Ishikawa (cell line): Measurements from ENCODE around the gene DUXA.

Experiments used
- CEBPB ChIP-seq: IDR thresholded peaks from 2 replicates; pipeline ENCODE4 v1.6.1; 2012
- CREB1 ChIP-seq: IDR thresholded peaks from 2 replicates; pipeline ENCODE4 v1.6.1; 2012; ENCODE audit warnings: low read depth
- EGR1 ChIP-seq: IDR thresholded peaks from 2 replicates; pipeline ENCODE4 v1.6.1; 2012
- EP300 ChIP-seq: IDR thresholded peaks from 2 replicates; pipeline ENCODE4 v1.6.1; 2012; ENCODE audit warnings: borderline replicate concordance
- FOXM1 ChIP-seq: IDR thresholded peaks from 2 replicates; pipeline ENCODE4 v1.6.1; 2012; ENCODE audit warnings: low read depth, borderline replicate concordance
- NFIC ChIP-seq: IDR thresholded peaks from 2 replicates; pipeline ENCODE4 v1.6.1; 2012
- RAD21 ChIP-seq: IDR thresholded peaks from 2 replicates; pipeline ENCODE4 v1.6.1; 2012; ENCODE audit warnings: low read depth
- TAF1 ChIP-seq: IDR thresholded peaks from 2 replicates; pipeline ENCODE4 v1.6.1; 2012; ENCODE audit warnings: low read depth, mild to moderate bottlenecking
- TCF12 ChIP-seq: IDR thresholded peaks from 2 replicates; pipeline ENCODE4 v1.6.1; 2012; ENCODE audit warnings: low read depth
- TEAD4 ChIP-seq: IDR thresholded peaks from 2 replicates; pipeline ENCODE4 v1.6.1; 2012
- YY1 ChIP-seq: IDR thresholded peaks from 2 replicates; pipeline ENCODE4 v1.6.1; 2012; ENCODE audit warnings: low read depth
- ZBTB7A ChIP-seq: IDR thresholded peaks from 2 replicates; pipeline ENCODE4 v1.6.1; 2012; ENCODE audit warnings: low read depth
- TF ChIP-seq, protein P1 (sequence below): IDR thresholded peaks from 2 replicates; pipeline ENCODE4 v1.6.1; 2012; ENCODE audit warnings: low read depth, mild to moderate bottlenecking
- TF ChIP-seq, protein P2 (sequence below): IDR thresholded peaks from 2 replicates; pipeline ENCODE4 v1.6.1; 2012
- TF ChIP-seq, protein P3 (sequence below): IDR thresholded peaks from 2 replicates; pipeline ENCODE4 v1.6.1; 2012

DUXA gene

DNA sequence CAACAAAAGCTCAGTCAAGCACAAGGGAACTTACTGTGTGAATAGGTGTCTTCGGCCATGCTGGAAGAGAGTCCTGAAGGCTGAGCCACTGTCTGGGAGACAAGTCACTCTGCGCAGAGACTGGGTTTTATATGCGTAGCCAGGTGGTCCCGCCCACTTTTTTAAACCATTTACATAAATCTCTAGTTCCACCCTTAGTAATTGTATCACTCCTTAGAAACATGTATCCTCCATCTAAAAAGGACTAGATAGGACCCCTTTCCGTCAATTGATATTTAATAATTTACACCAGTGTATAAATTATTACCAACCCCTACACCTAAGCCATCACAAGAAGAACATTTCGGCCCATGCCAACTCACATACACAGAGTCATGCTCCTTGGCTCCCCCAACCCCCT, at the start of gene DUXA:
TSS of gene DUXA (minus strand) at position 101 of the 400 bp plus-strand sequence. CDS start at position 59, 42 bp downstream.
- no peak for TF ChIP-seq FOXM1
- TF ChIP-seq NFIC, result no peak
- TF ChIP-seq CEBPB, result no peak
- TF ChIP-seq RAD21, result no peak
- TF ChIP-seq, protein P1, sequence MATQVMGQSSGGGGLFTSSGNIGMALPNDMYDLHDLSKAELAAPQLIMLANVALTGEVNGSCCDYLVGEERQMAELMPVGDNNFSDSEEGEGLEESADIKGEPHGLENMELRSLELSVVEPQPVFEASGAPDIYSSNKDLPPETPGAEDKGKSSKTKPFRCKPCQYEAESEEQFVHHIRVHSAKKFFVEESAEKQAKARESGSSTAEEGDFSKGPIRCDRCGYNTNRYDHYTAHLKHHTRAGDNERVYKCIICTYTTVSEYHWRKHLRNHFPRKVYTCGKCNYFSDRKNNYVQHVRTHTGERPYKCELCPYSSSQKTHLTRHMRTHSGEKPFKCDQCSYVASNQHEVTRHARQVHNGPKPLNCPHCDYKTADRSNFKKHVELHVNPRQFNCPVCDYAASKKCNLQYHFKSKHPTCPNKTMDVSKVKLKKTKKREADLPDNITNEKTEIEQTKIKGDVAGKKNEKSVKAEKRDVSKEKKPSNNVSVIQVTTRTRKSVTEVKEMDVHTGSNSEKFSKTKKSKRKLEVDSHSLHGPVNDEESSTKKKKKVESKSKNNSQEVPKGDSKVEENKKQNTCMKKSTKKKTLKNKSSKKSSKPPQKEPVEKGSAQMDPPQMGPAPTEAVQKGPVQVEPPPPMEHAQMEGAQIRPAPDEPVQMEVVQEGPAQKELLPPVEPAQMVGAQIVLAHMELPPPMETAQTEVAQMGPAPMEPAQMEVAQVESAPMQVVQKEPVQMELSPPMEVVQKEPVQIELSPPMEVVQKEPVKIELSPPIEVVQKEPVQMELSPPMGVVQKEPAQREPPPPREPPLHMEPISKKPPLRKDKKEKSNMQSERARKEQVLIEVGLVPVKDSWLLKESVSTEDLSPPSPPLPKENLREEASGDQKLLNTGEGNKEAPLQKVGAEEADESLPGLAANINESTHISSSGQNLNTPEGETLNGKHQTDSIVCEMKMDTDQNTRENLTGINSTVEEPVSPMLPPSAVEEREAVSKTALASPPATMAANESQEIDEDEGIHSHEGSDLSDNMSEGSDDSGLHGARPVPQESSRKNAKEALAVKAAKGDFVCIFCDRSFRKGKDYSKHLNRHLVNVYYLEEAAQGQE, result no peak
- no peak for TF ChIP-seq TAF1
- TF ChIP-seq, protein P2, sequence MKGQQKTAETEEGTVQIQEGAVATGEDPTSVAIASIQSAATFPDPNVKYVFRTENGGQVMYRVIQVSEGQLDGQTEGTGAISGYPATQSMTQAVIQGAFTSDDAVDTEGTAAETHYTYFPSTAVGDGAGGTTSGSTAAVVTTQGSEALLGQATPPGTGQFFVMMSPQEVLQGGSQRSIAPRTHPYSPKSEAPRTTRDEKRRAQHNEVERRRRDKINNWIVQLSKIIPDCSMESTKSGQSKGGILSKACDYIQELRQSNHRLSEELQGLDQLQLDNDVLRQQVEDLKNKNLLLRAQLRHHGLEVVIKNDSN, result no peak
- TF ChIP-seq, protein P3, sequence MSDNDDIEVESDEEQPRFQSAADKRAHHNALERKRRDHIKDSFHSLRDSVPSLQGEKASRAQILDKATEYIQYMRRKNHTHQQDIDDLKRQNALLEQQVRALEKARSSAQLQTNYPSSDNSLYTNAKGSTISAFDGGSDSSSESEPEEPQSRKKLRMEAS, result no peak

DNA sequence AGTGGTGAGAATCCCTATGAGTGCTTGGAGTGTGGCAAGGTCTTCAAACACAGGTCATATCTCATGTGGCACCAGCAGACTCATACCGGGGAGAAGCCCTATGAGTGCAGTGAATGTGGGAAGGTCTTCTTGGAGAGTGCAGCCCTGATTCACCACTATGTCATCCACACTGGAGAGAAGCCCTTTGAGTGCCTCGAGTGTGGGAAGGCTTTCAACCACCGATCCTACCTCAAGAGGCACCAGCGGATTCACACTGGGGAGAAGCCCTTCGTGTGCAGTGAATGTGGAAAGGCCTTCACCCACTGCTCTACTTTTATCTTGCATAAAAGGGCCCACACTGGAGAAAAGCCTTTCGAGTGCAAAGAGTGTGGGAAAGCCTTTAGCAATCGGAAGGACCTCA, 44.8 kb upstream of the DUXA start:
- TF ChIP-seq TCF12, result no peak
- TF ChIP-seq, protein P2, result no peak
- TF ChIP-seq YY1, result no peak
- TF ChIP-seq TAF1, result no peak
- no peak for TF ChIP-seq TEAD4
- no peak for TF ChIP-seq CEBPB
- TF ChIP-seq FOXM1, result no peak
- no peak for TF ChIP-seq EGR1
- TF ChIP-seq CREB1, result no peak
- TF ChIP-seq, protein P3, result no peak
- no peak for TF ChIP-seq NFIC
- TF ChIP-seq ZBTB7A, result no peak
- TF ChIP-seq, protein P1, result no peak
- TF ChIP-seq RAD21, result no peak
- no peak for TF ChIP-seq EP300

DNA sequence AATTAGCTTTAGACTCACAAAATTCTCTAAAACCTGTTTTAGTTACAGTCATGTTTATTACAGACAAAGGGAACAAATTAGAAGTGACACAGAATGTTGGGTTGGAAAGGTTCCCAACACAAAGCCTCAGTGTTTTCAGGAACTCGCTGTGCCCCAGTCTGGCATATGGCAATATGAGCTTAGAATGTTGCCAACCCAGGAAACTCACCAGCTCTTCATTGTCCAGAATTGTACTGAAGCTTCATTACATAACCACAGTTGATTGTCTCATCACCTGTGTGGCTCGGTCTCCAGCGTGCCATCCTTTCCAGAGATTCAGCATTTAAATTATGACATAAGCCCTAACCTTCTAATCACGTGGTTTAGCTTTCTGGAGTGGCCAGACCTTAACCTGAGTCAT, 43.1 kb upstream of the DUXA start:
- TF ChIP-seq TEAD4, result no peak
- no peak for TF ChIP-seq CEBPB
- no peak for TF ChIP-seq EGR1
- no peak for TF ChIP-seq ZBTB7A
- TF ChIP-seq TCF12, result no peak
- TF ChIP-seq, protein P3, result no peak
- no peak for TF ChIP-seq CREB1
- no peak for TF ChIP-seq YY1
- TF ChIP-seq FOXM1, result no peak
- TF ChIP-seq NFIC, result no peak
- TF ChIP-seq RAD21, result no peak

DNA sequence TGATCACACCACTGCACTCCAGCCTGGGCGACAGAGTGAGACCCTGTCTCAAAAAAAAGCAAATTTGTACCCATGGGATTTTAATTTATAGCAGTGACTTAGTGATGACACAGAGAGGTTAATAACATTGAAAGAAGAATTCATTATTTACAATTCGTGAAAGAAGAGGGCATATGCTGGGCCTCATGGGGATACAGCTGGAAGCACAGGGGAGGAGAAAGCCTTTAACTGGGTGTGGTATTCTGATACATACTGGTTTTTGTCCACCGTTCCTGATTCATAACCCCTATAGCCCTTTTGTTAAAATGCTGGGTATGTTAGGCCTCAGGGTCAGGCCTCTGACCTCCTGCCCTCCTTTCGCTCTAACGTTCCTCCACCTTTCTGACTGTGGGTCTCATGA, 34.9 kb upstream of the DUXA start:
- TF ChIP-seq TAF1 (no peak), CEBPB (no peak), NFIC (no peak)

DNA sequence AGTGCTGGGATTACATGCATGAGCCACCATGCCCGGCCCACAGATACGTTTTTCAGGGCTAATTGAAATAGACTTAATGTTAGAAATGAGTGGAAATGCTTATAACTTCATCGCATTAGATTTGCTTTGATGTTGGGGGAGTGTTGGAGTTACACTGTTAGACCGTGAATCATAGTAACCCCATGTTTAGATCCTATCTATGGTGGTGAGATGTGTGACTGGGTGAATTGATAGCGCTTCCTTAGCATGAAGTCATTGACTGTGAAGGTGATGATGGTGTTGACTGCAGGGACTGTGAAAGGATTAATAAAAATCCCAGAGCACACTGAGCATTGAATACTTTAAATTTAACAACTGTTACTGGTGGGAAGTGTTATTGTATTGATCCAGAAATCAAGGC, 25.7 kb upstream of the DUXA start:
- TF ChIP-seq, protein P2, result no peak
- TF ChIP-seq, protein P1, result no peak
- TF ChIP-seq ZBTB7A (no peak), FOXM1 (no peak), TAF1 (no peak), RAD21 (no peak), CREB1 (no peak), NFIC (no peak), CEBPB (no peak), TCF12 (no peak), TEAD4 (no peak), YY1 (no peak), EP300 (no peak), EGR1 (no peak)
- TF ChIP-seq, protein P3, result no peak
